Measurements from ENCODE around the gene APBB3. TPM values are rescaled to one million over a fixed set of nuclear protein-coding genes. Genes with fewer than 3 reads are reported as not detected.
A peak's percentile ranks its signal among the peaks of the same experiment; 100 is the strongest.

APBB3 gene
- 10 to 100 TPM in 4 of 6 donors, 1 to 10 TPM in 2; 8.1 to 20.0 (median 12.7) TPM for total RNA-seq
- 10 to 100 TPM; 48.1 to 51.0 TPM for polyA plus RNA-seq

GRCh38 chr5:140564196-140565023, at the start of gene APBB3, which contains the start of gene SLC35A4:
APBB3 (minus strand) TSS chr5:140564598; CDS start chr5:140564245, 353 bp downstream.
SLC35A4 (plus strand) TSS chr5:140564828; CDS start chr5:140567170, 2,342 bp downstream.
- intact Hi-C loops (cut with DNase I), result loop anchor here in 1 of 3 donors (10.0 kb wide), 1 partner anchor 70 kb away; the partner anchor contains the start of genes CD14 and TMCO6
- Histone ChIP-seq H3K27ac (peak within 1 kb of the TSS; percentile 90 to 93 (median 92)), H3K27me3 (no peaks in the 10 kb centered on the region), H3K9me3 (no peaks in the 10 kb centered on the region), H3K4me1 (peaks cover 4 to 11% (median 10%) of the 10 kb centered on the region in 3 donors), H3K4me3 (peak within 1 kb of the TSS; percentile 33 to 66 (median 54)), H3K36me3 (peaks cover 0 to 10% (median 9%) of the 10 kb centered on the region in 3 donors)
- ATAC-seq (peak; percentile 92 to 96 (median 92)), FAIRE-seq (peak; percentile 32), DNase-seq (peak; percentile 92 to 97 (median 96))
- 0 to 1% methylated on average over 74 of the region's 74 CpGs for WGBS, 2 donors
- TF ChIP-seq CTCF (IDR thresholded peaks at IDR 0.05), result no peak

GRCh38 chr5:140611020-140611521, 46.7 kb upstream of the APBB3 start:
- peak overlapping the region in 2 of 4 donors; percentile 23 to 38 for H3K27ac ChIP-seq

GRCh38 chr5:140609126-140609525, 44.7 kb upstream of the APBB3 start:
- H3K27ac ChIP-seq, result no peak overlapping the region
- WGBS, 2 donors, result 74 to 76% methylated on average over 4 of the region's 4 CpGs
- H3K36me3 ChIP-seq, result no peaks in the 10 kb centered on the region
- H3K4me1 ChIP-seq, result no peaks in the 10 kb centered on the region
- DNase-seq (no peak), ATAC-seq (peak in 3 of 4 donors; percentile 40 to 66 (median 49)), FAIRE-seq (no peak)
- no peak for TF ChIP-seq CTCF (IDR thresholded peaks at IDR 0.05)
- H3K4me3 ChIP-seq, result no peak overlapping the region
- intact Hi-C loops (cut with DNase I), result no loop called here
- no peaks in the 10 kb centered on the region for H3K9me3 ChIP-seq
- H3K27me3 ChIP-seq, result no peaks in the 10 kb centered on the region

More at GRCh38 chr5:140611020-140611521, 46.7 kb upstream of the APBB3 start:
- Histone ChIP-seq H3K9me3 (no peaks in the 10 kb centered on the region), H3K36me3 (no peaks in the 10 kb centered on the region), H3K4me1 (no peaks in the 10 kb centered on the region), H3K4me3 (no peak overlapping the region), H3K27me3 (no peaks in the 10 kb centered on the region)
- intact Hi-C loops (cut with DNase I), result no loop called here
- DNase-seq (no peak), FAIRE-seq (no peak), ATAC-seq (peak in 1 of 4 donors; percentile 37)
- TF ChIP-seq CTCF (IDR thresholded peaks at IDR 0.05), result no peak
- WGBS, 2 donors, result 92 to 94% methylated on average over 2 of the region's 2 CpGs

GRCh38 chr5:140608722-140609121, 44.3 kb upstream of the APBB3 start:
- no peak for TF ChIP-seq CTCF (IDR thresholded peaks at IDR 0.05)
- DNase-seq (no peak), ATAC-seq (no peak), FAIRE-seq (no peak)
- no peak overlapping the region for H3K27ac ChIP-seq
- no peaks in the 10 kb centered on the region for H3K27me3 ChIP-seq
- intact Hi-C loops (cut with DNase I), result no loop called here
- no peaks in the 10 kb centered on the region for H3K36me3 ChIP-seq
- H3K4me1 ChIP-seq, result no peaks in the 10 kb centered on the region
- no peaks in the 10 kb centered on the region for H3K9me3 ChIP-seq
- H3K4me3 ChIP-seq, result no peak overlapping the region
